GM10266 (cell line): Measurements from ENCODE around the gene LSAMP.

ENCODE experiments used
- DNase-seq: peaks from one replicate; pipeline ENCODE4 v3.0.0; 2012; ENCODE audit errors: extremely low spot score
- CTCF ChIP-seq: IDR thresholded peaks from 2 replicates; pipeline ENCODE4 v1.5.1; 2012; ENCODE audit warnings: mild to moderate bottlenecking, low read depth; ENCODE audit not compliant: control insufficient read depth, insufficient read depth; ENCODE audit errors: missing control alignments

The LSAMP gene

GRCh38 chr3:116038968-116039650 lies 406.2 kb downstream of the LSAMP start:
- DNase-seq, result no peak
- no peak for TF ChIP-seq CTCF

- DNase-seq, result peak; percentile 38
- TF ChIP-seq CTCF, result no peak
These were observed 407.1 kb downstream of the LSAMP start for GRCh38 chr3:116037954-116038911.

- no peak for DNase-seq
- TF ChIP-seq CTCF, result no peak
These were observed 409.9 kb downstream of the LSAMP start for GRCh38 chr3:116035429-116035828.

GRCh38 chr3:116034794-116035193 lies 410.5 kb downstream of the LSAMP start:
- no peak for DNase-seq
- no peak for TF ChIP-seq CTCF

- DNase-seq, result no peak
- no peak for TF ChIP-seq CTCF
These were observed 411.2 kb downstream of the LSAMP start for GRCh38 chr3:116034086-116034485.

GRCh38 chr3:116033516-116033915 lies 411.8 kb downstream of the LSAMP start:
- no peak for TF ChIP-seq CTCF
- DNase-seq, result no peak

GRCh38 chr3:116032176-116032575 lies 413.1 kb downstream of the LSAMP start:
- no peak for TF ChIP-seq CTCF

More at GRCh38 chr3:116032176-116032575, 413.1 kb downstream of the LSAMP start:
- no peak for DNase-seq
